GM19395 (cell line): ENCODE results near the gene FBXO44.

Experiments used
- ATAC-seq: cut with Tn5 transposase; IDR thresholded peaks from one replicate; pipeline ENCODE4 v1.9.1; 2021; ENCODE audit warnings: mild to moderate bottlenecking, moderate library complexity; ENCODE audit not compliant: unreplicated experiment

The FBXO44 gene

DNA sequence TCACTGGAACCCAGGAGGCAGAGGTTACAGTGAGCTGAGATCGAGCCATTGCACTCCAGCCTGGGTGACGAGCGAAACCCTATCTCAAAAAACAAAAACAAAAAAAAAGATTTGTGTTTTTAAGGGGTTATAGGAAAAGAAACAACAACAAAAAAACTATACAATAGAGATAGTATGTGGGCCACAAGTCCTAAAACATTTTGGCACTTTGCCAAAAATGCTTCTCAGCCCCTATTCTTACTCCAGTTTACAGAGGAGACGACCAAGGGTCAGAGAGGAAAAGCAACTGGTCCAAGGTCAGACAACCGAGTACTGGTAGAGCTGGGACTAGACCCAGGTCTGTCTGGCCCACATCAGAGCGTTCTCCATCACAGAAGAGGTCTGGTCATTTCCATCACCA lies 3.0 kb downstream of the FBXO44 start:
- no peak for ATAC-seq

DNA sequence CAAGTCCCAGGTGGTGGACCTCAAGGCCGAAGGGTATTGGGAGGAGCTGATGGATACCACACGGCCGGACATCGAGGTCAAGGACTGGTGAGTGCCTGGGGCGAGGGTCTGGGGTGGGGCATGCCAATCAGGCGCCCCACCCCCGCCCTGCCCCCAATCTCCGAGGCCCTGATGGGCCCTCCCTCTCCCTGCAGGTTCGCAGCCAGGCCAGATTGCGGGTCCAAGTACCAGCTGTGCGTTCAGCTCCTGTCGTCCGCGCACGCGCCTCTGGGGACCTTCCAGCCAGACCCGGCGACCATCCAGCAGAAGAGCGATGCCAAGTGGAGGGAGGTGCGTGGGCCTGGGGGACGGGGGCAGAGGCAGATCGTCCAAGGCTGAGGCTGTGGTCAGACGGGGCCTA lies 3.9 kb downstream of the FBXO44 start:
- no peak for ATAC-seq

DNA sequence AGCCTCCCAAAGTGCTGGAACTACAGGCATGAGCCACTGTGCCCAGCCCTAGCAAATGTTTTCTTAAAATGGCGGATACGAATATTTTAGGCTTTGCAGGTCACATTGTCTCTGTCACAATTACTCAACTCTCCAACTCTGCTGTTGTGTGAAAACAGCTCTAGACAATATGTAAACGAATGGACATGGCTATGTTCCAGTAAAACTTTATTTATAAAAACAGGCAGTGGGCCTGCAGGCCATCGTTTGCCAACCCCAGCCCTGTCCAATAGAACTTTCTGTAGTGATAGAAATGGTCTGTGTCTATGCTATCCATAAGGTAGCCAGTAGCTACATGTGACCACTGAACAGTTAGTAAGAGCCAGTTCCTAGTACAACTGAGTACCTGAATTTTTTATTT lies 5.1 kb downstream of the FBXO44 start:
- ATAC-seq: no peak

DNA sequence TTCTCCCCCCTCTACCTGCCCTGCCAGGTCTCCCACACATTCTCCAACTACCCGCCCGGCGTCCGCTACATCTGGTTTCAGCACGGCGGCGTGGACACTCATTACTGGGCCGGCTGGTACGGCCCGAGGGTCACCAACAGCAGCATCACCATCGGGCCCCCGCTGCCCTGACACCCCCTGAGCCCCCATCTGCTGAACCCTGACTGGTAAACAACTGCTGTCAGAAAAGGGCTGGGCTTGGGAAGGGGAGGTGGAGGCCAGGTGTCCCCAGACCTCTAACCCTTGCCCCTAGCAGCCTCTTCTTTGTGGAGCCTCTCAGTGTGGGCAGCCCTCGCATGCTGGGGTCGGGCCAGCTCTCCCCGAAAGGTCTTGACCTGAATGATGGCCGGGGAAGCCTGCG lies 6.4 kb downstream of the FBXO44 start:
- no peak for ATAC-seq

DNA sequence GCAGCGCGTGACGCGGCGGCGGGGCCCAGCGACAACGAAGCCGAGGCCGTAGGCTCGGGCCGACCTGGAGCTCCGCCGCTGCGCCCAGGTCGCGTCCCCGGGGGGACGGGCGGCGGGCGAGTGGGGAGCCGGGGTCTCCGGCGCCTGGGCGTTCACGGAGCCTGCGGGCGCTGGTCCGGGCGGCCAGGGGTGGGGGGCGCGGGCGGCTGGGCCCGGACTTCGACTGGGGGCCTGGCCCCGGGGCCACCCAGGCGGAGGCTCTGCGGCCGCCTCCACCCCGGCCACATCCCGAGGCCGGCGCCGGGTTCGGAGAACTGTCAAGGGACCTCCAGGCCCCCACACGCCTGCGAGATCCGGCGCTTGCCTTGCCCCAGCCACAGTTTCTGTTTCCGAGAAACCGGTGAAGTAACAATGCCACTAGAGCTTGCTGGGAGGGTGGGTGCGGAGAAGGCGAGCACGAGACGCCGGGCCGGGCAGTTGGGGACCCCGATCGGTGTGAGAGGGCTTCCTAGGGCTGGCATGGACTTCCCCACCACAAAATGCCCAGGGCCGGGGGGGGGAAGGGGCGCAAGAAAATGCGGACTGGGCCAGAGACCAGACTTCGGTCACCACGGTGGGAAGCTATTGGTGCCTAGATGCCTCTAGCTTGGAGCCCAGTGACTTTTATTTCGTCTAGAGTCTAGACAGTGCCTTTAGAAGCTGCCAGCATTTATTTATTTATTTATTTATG lies 9.8 kb downstream of the FBXO44 start:
- ATAC-seq: peak; percentile 59

DNA sequence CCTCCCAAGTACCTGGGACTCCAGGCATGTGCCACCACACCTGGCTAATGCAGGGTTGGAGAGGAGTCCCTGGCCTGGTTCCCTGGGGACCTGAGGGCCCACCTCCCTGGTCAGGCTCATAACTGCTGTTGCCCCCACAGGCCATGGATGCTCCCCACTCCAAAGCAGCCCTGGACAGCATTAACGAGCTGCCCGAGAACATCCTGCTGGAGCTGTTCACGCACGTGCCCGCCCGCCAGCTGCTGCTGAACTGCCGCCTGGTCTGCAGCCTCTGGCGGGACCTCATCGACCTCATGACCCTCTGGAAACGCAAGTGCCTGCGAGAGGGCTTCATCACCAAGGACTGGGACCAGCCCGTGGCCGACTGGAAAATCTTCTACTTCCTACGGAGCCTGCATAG lies 13.8 kb downstream of the FBXO44 start:
- no peak for ATAC-seq

DNA sequence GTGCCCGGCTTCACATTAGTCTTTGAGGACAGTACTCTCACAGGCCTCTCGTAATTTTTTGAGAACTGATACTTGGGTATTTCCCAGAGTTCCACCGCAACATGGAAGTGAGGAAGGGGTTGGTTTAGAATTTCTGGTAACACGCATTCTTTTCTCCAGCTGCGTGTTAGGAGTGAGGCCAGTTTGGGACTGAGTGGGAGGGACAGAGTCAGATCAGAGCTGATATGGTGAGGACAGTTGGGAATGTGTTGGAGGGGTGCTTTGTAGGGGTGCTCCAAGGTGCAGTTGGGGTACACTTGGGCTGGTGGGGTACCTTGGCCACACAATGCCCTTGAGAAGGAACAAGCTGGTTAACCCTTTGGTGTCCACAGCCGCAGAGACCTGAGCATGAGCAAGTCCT lies 16.1 kb downstream of the FBXO44 start:
- ATAC-seq: no peak

DNA sequence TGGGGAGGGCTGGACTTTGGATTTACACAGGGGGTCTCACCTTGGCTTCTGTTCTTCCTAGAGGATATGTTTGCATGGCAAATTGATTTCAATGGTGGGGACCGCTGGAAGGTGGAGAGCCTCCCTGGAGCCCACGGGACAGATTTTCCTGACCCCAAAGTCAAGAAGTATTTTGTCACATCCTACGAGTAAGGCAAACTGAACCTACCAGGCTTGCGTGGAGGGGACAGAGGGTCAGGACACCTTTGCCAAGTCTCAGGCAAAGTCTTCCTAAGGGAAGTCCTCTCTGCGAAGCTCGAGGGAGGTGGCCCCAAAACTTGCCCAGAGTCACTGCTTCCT lies 16.5 kb downstream of the FBXO44 start:
- ATAC-seq: no peak

DNA sequence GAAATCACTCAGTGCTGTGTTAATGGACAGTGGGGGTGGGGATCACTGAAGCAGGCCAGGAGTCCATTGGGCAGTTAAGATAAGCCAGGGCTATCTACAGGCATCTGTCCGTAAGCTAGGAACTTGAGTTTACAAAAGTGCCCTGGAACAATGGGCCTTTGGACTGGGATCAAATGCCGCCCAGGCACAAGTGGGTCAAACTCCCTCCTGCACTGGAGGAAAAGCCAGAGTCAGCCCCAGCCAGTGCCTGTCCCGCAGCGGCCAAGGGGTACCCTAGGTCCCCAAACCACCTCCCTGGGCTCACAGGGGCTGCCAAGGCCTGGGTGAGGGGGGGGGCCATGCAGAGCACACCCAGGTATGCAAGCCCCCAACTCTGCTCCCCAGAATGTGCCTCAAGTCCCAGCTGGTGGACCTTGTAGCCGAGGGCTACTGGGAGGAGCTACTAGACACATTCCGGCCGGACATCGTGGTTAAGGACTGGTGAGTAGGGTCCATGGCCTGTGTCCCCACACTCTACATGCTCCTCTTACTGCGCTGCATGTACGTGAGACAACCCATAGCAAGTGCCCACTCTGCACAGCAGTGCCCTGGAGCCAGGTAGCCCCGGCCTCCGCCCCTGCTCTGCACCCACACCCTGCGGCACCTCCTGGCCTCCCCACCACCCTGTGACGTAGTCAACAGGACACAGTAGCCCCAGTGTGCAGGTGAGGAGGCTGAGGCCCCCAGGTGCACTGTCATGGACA lies 17.0 kb downstream of the FBXO44 start:
- ATAC-seq: no peak

DNA sequence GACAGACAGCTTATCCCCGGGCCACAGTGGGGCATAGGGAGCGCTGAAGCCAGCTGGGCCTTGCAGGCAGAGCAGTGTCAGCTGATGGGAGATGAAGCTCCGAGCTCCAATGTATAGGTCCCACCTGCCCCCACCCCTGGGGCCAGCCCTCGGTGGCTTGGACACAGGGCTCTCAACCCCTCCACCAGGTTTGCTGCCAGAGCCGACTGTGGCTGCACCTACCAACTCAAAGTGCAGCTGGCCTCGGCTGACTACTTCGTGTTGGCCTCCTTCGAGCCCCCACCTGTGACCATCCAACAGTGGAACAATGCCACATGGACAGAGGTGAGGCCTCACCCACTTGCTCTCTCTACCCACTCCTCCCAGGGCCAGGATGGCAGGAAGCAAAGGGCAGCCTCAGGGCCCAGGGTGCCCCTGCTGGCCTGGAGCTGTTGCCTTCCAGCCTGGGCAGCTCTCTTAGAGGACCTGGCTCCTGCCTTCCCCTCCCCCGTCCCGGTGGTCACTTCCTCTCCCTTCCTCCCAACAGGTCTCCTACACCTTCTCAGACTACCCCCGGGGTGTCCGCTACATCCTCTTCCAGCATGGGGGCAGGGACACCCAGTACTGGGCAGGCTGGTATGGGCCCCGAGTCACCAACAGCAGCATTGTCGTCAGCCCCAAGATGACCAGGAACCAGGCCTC lies 18.6 kb downstream of the FBXO44 start:
- no peak for ATAC-seq

DNA sequence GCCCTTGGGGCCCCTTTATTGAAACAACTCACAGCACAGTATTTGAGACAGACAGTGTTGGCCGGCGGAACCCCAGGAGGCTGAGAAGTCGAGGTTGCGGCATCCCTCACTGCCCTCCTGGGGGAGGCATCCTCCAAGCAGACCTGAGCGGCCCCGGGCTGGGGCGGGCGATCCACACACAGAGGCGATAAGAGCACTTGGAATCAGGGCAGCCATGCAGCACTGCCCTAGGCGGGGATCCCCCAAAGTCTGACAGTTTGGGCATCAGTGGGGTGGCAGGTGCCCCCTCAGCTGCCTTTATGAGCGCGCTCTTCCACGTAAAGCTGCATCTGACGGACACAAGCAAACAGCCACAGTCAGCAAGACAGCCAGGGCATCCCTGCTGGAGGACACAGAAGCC lies 19.8 kb downstream of the FBXO44 start:
- no peak for ATAC-seq

DNA sequence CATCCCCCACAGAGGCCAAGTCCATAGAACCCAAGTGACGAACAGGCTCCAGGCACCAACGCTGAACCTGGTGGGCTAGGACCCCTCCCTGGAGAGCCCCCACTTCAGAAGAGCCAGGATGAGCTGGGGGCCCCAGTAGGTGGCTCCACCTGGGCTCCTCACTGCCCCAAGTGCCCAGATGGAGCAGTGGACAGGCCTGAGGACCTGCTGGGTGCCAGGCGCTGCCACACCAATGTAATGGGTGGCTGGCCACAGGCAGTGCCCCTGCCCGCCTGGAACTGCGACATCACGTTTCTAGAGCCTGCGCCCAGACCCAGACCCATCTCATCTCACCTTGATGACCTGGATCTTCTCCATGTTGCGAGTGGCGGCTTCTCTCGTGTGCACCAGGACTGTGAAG lies 20.6 kb downstream of the FBXO44 start:
- ATAC-seq: no peak

DNA sequence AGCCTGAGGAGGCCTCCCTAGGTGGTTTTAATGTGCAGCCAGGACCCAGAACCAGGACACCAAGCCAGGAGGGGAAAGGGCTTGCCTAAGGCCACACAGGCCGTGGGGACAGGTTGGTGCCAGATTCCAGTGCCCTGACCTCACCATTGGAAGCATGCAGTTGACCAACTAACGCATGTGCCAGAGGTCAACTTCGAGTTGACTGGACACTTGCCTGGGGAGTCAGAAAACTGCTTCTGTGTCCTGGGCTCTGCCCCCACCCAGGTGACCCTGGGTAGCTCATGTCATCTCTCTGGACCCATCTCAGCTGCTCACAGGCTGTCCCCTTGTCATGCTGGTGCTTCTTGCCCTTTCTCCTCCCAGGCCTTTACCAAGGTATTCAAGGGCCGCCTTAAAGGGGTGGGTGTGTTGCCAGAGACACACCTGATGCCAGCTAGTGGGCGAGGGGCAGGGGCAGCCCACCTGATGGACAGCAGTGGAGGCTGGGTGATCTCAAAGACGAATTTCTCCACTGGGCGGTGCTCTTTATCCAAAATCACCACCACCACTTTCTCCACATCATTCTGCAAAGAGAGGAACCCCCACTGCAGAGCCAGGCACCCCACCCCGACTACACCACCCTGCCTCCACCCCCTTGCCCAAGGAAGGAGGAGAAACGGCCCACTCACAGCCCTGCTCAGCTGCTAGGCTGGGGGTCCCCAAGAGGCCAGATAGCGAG lies 21.9 kb downstream of the FBXO44 start:
- ATAC-seq: no peak

DNA sequence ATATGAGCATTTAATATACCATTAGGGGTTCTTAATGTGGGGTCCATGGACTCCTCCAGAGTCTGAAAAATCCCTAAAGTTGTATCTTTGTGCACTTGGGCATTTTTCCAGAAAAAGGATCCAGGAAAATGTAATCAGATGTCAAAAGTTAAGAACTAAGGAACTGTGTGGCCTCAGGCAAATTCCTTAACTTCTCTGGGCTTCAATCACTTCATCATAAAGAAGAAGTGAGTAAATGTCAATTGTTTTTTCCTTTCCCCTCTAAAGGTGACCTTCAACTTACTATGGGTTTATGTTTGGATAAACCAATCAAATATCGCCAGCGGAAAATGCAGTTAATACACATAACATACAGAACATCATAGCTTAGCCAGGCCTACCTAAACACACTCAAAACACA lies 23.8 kb downstream of the FBXO44 start:
- no peak for ATAC-seq

DNA sequence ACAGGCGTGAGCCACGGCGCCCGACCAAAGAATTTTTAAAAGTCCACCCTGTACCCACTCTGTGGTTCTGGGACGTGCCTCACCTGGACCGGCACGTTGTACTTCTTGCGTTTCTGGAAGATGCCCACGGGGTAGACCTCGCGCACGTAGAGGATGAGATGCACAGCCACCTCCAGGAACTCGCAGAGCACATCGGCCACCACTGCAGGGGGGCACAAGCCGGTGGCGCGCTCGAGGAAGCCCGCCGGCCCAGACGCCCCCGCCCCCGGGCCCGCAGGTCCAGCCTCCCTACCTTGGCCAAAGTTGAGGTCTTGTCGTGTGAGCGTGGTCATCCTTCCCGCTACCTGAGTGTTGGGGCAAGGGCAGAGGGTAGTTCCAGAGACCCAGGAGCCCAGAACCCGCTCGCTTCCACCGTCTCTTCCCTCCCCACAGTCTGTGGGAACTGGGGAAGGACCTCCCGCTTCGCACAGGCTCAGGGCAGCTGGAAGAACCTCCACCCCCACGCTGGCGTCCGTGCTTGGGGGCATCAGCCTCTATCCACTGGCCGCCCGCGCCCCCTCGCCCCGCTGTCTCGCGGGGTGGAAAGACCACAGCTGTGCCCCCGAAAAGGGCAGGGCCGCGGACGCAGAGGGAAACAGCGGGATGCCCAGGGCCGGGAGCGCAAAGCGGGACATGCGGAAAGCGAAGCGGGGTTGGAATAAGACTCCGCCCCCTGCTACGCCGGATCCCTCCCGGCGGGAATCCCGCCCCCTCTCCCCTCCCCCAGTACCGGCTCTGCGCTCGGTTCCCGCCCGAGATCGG lies 25.8 kb downstream of the FBXO44 start:
- ATAC-seq: peak; percentile 20

DNA sequence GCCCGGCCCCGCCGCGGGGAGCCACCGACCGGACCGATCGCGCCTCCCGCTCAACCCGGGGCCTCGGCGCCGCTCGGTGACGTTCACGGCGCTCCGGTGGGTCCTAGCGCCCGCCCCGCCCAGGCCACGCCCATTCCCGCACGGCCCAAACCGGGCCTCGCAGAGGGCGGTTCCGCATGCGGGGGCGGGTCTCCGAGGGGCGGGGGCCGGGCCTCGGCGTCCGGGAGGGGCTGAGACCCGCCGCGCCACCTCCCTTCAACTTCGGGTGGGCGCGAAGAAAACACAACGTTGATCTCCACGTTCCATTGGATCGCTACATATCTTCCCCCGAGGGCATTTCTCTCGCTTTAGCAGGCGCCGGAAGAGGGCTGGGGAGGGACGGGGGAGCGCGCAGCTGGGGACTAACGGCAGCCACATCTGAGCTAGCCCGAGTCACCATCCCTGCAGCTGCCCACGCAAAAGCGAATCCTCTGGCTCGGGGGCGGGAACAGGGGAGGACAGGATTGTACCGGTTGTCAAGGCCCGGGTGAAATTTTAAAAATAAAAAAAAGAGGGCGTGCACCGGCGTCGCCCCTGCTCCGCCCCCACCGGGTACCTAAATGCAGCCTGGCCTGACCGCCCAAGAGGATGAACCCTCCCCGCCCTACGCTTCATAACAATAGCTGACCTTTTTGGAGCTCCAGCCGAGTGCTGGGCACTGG lies 26.5 kb downstream of the FBXO44 start, which contains the start of gene MAD2L2:
Gene MAD2L2, minus strand, starts transcription at position 78 of the 701 bp plus-strand sequence. CDS start 547 bp downstream, outside the sequence.
- peak; percentile 79 for ATAC-seq

DNA sequence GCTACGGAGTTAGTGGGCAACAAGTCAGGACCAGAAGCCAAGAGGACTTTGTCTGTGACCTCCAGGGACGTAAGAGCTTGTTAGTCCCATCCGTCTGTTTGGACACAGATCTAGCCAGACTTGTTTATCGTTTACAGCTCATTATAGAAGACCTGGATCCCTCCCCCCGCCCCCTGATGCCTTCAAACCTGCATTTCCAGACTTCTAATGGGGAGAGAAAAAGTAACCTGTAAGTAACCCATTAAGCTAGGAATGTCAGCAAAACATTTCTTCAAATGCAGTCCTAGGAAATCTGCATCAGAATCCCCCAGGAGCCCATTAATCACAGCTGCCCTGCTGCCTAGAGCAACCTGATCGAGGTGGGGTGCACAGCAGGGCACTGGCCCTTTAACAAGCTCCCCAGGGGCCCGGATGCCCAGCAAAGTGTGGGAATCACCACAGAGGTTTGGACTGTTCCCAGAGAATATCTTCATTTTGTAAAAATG lies 27.7 kb downstream of the FBXO44 start:
- ATAC-seq: no peak

DNA sequence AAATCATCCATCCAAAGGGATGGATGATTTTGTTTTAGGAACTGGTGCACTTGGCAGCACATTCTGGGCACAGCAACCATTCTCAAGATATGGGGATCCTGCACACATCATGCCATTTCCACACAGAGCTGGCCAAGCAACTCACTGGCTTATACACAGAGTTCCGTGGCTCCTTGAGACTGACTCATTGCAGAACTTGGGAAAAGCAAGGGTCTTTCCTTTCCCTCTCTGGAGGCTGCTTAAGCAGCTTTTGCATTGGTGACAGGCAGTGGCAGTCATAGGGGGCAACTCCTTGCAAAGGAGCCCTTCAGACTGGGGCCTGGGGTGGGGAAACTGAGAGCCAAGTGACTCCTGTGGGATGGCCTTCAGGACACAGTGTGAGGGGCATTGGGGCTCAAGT lies 28.1 kb downstream of the FBXO44 start:
- no peak for ATAC-seq

DNA sequence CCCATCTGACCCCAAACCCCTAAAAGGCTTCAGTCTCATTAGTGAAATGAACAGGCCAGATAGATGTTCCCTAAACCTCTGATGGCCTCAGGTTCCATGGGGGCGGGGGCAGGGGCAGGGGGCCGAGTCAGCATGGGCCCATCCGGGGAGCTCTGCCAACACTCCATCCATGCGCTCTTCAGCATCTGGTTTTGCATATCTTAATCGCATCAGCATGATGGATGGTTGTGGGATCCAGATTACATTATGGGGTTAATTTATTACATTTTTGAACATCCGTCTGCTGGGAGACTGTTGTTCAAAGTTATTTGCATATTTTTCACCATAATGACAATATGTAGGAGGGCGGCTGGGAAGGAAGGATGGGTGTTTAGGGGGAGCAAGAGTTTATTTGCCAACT lies 29.4 kb downstream of the FBXO44 start:
- no peak for ATAC-seq
